ENCODE results near the gene TWIST2. TPM values are rescaled to one million over a fixed set of nuclear protein-coding genes. Genes with fewer than 3 reads are reported as not detected.

The TWIST2 gene
- polyA plus RNA-seq, 1 donor: 4.9 TPM

GRCh38 chr2:238864207-238865014, 16.5 kb downstream of the TWIST2 start:
- Histone ChIP-seq H3K27ac (ENCODE audit: low read length) (peak overlapping the region; percentile 73), H3K9me3 (ENCODE audit: control insufficient read depth, low read depth, low read length) (no peaks in the 10 kb centered on the region), H3K4me3 (ENCODE audit: low read length) (peak overlapping the region; percentile 24), H3K36me3 (ENCODE audit: control insufficient read depth, insufficient read depth, low read length) (no peaks in the 10 kb centered on the region), H3K4me1 (ENCODE audit: control insufficient read depth, insufficient read depth, low read length) (peaks cover 21% of the 10 kb centered on the region), H3K27me3 (ENCODE audit: control insufficient read depth, insufficient read depth, low read length) (no peaks in the 10 kb centered on the region)
- DNase-seq: peak; percentile 89 to 95
- WGBS (ENCODE audit: insufficient coverage, low lambda C conversion rate): no CpG with 5 or more reads among the region's 29 CpGs

GRCh38 chr2:238865015-238865719, 17.3 kb downstream of the TWIST2 start:
- peaks cover 21% of the 10 kb centered on the region for H3K4me1 ChIP-seq (ENCODE audit: control insufficient read depth, insufficient read depth, low read length)
- H3K27ac ChIP-seq (ENCODE audit: low read length): no peak overlapping the region
- no peak for DNase-seq
- H3K27me3 ChIP-seq (ENCODE audit: control insufficient read depth, insufficient read depth, low read length): no peaks in the 10 kb centered on the region
- no CpG with 5 or more reads among the region's 17 CpGs for WGBS (ENCODE audit: insufficient coverage, low lambda C conversion rate)
- H3K36me3 ChIP-seq (ENCODE audit: control insufficient read depth, insufficient read depth, low read length): no peaks in the 10 kb centered on the region
- H3K4me3 ChIP-seq (ENCODE audit: low read length): no peak overlapping the region
- peaks cover under 1% of the 10 kb centered on the region for H3K9me3 ChIP-seq (ENCODE audit: control insufficient read depth, low read depth, low read length)

GRCh38 chr2:238865744-238866355, 18.0 kb downstream of the TWIST2 start:
- no CpG with 5 or more reads among the region's 15 CpGs for WGBS (ENCODE audit: insufficient coverage, low lambda C conversion rate)

GRCh38 chr2:238866656-238867277, 18.9 kb downstream of the TWIST2 start:
- Histone ChIP-seq H3K36me3 (ENCODE audit: control insufficient read depth, insufficient read depth, low read length) (no peaks in the 10 kb centered on the region), H3K27ac (ENCODE audit: low read length) (no peak overlapping the region), H3K9me3 (ENCODE audit: control insufficient read depth, low read depth, low read length) (peaks cover 3% of the 10 kb centered on the region), H3K4me3 (ENCODE audit: low read length) (no peak overlapping the region), H3K27me3 (ENCODE audit: control insufficient read depth, insufficient read depth, low read length) (no peaks in the 10 kb centered on the region), H3K4me1 (ENCODE audit: control insufficient read depth, insufficient read depth, low read length) (peaks cover 21% of the 10 kb centered on the region)
- DNase-seq: no peak
- 51% methylated on average over 2 of the region's 17 CpGs for WGBS (ENCODE audit: insufficient coverage, low lambda C conversion rate)

More at GRCh38 chr2:238865744-238866355, 18.0 kb downstream of the TWIST2 start:
- Histone ChIP-seq H3K4me3 (ENCODE audit: low read length) (no peak overlapping the region), H3K4me1 (ENCODE audit: control insufficient read depth, insufficient read depth, low read length) (peaks cover 21% of the 10 kb centered on the region), H3K36me3 (ENCODE audit: control insufficient read depth, insufficient read depth, low read length) (no peaks in the 10 kb centered on the region), H3K9me3 (ENCODE audit: control insufficient read depth, low read depth, low read length) (peaks cover 3% of the 10 kb centered on the region), H3K27me3 (ENCODE audit: control insufficient read depth, insufficient read depth, low read length) (no peaks in the 10 kb centered on the region), H3K27ac (ENCODE audit: low read length) (no peak overlapping the region)
- no peak for DNase-seq

- no peak for DNase-seq
- Histone ChIP-seq H3K36me3 (ENCODE audit: control insufficient read depth, insufficient read depth, low read length) (no peaks in the 10 kb centered on the region), H3K9me3 (ENCODE audit: control insufficient read depth, low read depth, low read length) (peaks cover 3% of the 10 kb centered on the region), H3K4me3 (ENCODE audit: low read length) (no peak overlapping the region), H3K27me3 (ENCODE audit: control insufficient read depth, insufficient read depth, low read length) (no peaks in the 10 kb centered on the region), H3K4me1 (ENCODE audit: control insufficient read depth, insufficient read depth, low read length) (peaks cover 21% of the 10 kb centered on the region), H3K27ac (ENCODE audit: low read length) (no peak overlapping the region)
- WGBS (ENCODE audit: insufficient coverage, low lambda C conversion rate): no CpG with 5 or more reads among the region's 10 CpGs
Observed at GRCh38 chr2:238868067-238868524, 20.2 kb downstream of the TWIST2 start.

GRCh38 chr2:238868616-238869292, 20.9 kb downstream of the TWIST2 start:
- no peak for DNase-seq
- Histone ChIP-seq H3K27me3 (ENCODE audit: control insufficient read depth, insufficient read depth, low read length) (no peaks in the 10 kb centered on the region), H3K36me3 (ENCODE audit: control insufficient read depth, insufficient read depth, low read length) (no peaks in the 10 kb centered on the region), H3K9me3 (ENCODE audit: control insufficient read depth, low read depth, low read length) (peaks cover 3% of the 10 kb centered on the region), H3K4me1 (ENCODE audit: control insufficient read depth, insufficient read depth, low read length) (peaks cover 16% of the 10 kb centered on the region), H3K27ac (ENCODE audit: low read length) (no peak overlapping the region), H3K4me3 (ENCODE audit: low read length) (no peak overlapping the region)
- 94% methylated on average over 3 of the region's 25 CpGs for WGBS (ENCODE audit: insufficient coverage, low lambda C conversion rate)

GRCh38 chr2:238869293-238870124, 21.6 kb downstream of the TWIST2 start:
- no peaks in the 10 kb centered on the region for H3K27me3 ChIP-seq (ENCODE audit: control insufficient read depth, insufficient read depth, low read length)
- no peak overlapping the region for H3K4me3 ChIP-seq (ENCODE audit: low read length)
- H3K36me3 ChIP-seq (ENCODE audit: control insufficient read depth, insufficient read depth, low read length): no peaks in the 10 kb centered on the region
- H3K9me3 ChIP-seq (ENCODE audit: control insufficient read depth, low read depth, low read length): peaks cover 3% of the 10 kb centered on the region
- H3K27ac ChIP-seq (ENCODE audit: low read length): no peak overlapping the region
- DNase-seq: no peak
- WGBS (ENCODE audit: insufficient coverage, low lambda C conversion rate): 94% methylated on average over 4 of the region's 9 CpGs
- peaks cover 10% of the 10 kb centered on the region for H3K4me1 ChIP-seq (ENCODE audit: control insufficient read depth, insufficient read depth, low read length)

GRCh38 chr2:238870261-238870660, 22.4 kb downstream of the TWIST2 start:
- H3K9me3 ChIP-seq (ENCODE audit: control insufficient read depth, low read depth, low read length): peaks cover 3% of the 10 kb centered on the region
- no peaks in the 10 kb centered on the region for H3K36me3 ChIP-seq (ENCODE audit: control insufficient read depth, insufficient read depth, low read length)
- no peak for DNase-seq
- H3K4me3 ChIP-seq (ENCODE audit: low read length): no peak overlapping the region
- H3K27ac ChIP-seq (ENCODE audit: low read length): no peak overlapping the region
- no peaks in the 10 kb centered on the region for H3K27me3 ChIP-seq (ENCODE audit: control insufficient read depth, insufficient read depth, low read length)
- WGBS (ENCODE audit: insufficient coverage, low lambda C conversion rate): no CpG with 5 or more reads among the region's 3 CpGs
- peaks cover 2% of the 10 kb centered on the region for H3K4me1 ChIP-seq (ENCODE audit: control insufficient read depth, insufficient read depth, low read length)

- H3K36me3 ChIP-seq (ENCODE audit: control insufficient read depth, insufficient read depth, low read length): no peaks in the 10 kb centered on the region
- no peak for DNase-seq
- no peaks in the 10 kb centered on the region for H3K27me3 ChIP-seq (ENCODE audit: control insufficient read depth, insufficient read depth, low read length)
- H3K4me3 ChIP-seq (ENCODE audit: low read length): no peak overlapping the region
- H3K4me1 ChIP-seq (ENCODE audit: control insufficient read depth, insufficient read depth, low read length): peaks cover 2% of the 10 kb centered on the region
- H3K9me3 ChIP-seq (ENCODE audit: control insufficient read depth, low read depth, low read length): peaks cover 3% of the 10 kb centered on the region
- no peak overlapping the region for H3K27ac ChIP-seq (ENCODE audit: low read length)
- WGBS (ENCODE audit: insufficient coverage, low lambda C conversion rate): 93% methylated on average over 4 of the region's 7 CpGs
Observed at GRCh38 chr2:238872026-238872425, 24.1 kb downstream of the TWIST2 start.
